ENCODE data around the gene DPY19L1. TPM values are rescaled to one million over a fixed set of nuclear protein-coding genes. Genes with fewer than 3 reads are reported as not detected.

The DPY19L1 gene
- total RNA-seq, 1 experiment from 2014 or later = 10.7 TPM

GRCh38 chr7:35019801-35020200, 17.5 kb downstream of the DPY19L1 start:
- no peak overlapping the region for H3K4me3 ChIP-seq (ENCODE audit: low read length)
- no peak overlapping the region for H3K4me2 ChIP-seq (ENCODE audit: low read length)
- H3K4me1 ChIP-seq (ENCODE audit: insufficient read depth, low read length) = peaks cover 10% of the 10 kb centered on the region
- H3F3A ChIP-seq (ENCODE audit: low read length, unreplicated experiment) = no peaks in the 10 kb centered on the region
- no peaks in the 10 kb centered on the region for H3K9me3 ChIP-seq (ENCODE audit: low read length)
- no peak for DNase-seq
- no peak for ATAC-seq
- intact Hi-C loops (cut with micrococcal nuclease) = no loop called here
- ChIA-PET CTCF (no interaction called here), POLR2A (ENCODE audit: unreplicated experiment) (interaction anchor here (0.5 kb wide), 1 partner anchor 28 kb away, joined by 3 read pairs; no protein-coding TSS in a partner anchor)
- H3K36me3 ChIP-seq (ENCODE audit: low read depth, low read length) = no peaks in the 10 kb centered on the region
- no peak overlapping the region for H3K9ac ChIP-seq (ENCODE audit: low read length)
- no peak overlapping the region for H2AFZ ChIP-seq (ENCODE audit: low read length)
- H3K27me3 ChIP-seq (ENCODE audit: low read length) = no peaks in the 10 kb centered on the region
- H3K79me2 ChIP-seq (ENCODE audit: low read length) = peaks cover 6% of the 10 kb centered on the region; the same call in 1 of the 2 replicates
- no peaks in the 10 kb centered on the region for H3K9me2 ChIP-seq (replicated peaks; ENCODE audit: low read length)
- no TSS peak for BruUV-seq (replicated peaks)
- H3K27ac ChIP-seq (ENCODE audit: low read length) = no peak overlapping the region
- no peak for TF ChIP-seq CTCF (conservative IDR thresholded peaks at IDR 0.05; ENCODE audit: low read depth, low read length)
- TF ChIP-seq EZH2phosphoT487 (IDR thresholded peaks at IDR 0.05; ENCODE audit: borderline replicate concordance, low read length) = no peak
- TF ChIP-seq EZH2 (IDR thresholded peaks at IDR 0.05; ENCODE audit: low read length, unreplicated experiment) = no peak
- H4K20me1 ChIP-seq (ENCODE audit: low read length) = no peaks in the 10 kb centered on the region

GRCh38 chr7:35019179-35019729, 18.0 kb downstream of the DPY19L1 start:
- no TSS peak for BruUV-seq (replicated peaks)

More at GRCh38 chr7:35019179-35019729, 18.0 kb downstream of the DPY19L1 start:
- H3K9me3 ChIP-seq (ENCODE audit: low read length) = no peaks in the 10 kb centered on the region
- ChIA-PET CTCF (interaction anchor here (0.6 kb wide), 1 partner anchor 32 kb away, joined by 3 read pairs; no protein-coding TSS in a partner anchor), POLR2A (ENCODE audit: unreplicated experiment) (interaction anchor here (0.5 kb wide), 1 partner anchor 27 kb away, joined by 3 read pairs; no protein-coding TSS in a partner anchor)
- DNase-seq = no peak
- no peaks in the 10 kb centered on the region for H3K36me3 ChIP-seq (ENCODE audit: low read depth, low read length)
- no peak overlapping the region for H3K4me3 ChIP-seq (ENCODE audit: low read length)
- no peak overlapping the region for H3K27ac ChIP-seq (ENCODE audit: low read length)
- H3K79me2 ChIP-seq (ENCODE audit: low read length) = 0 out of 2 replicates have a peak, but pooled peaks cover 2% of the 10 kb centered on the region
- no peak overlapping the region for H3K4me2 ChIP-seq (ENCODE audit: low read length)
- no peaks in the 10 kb centered on the region for H4K20me1 ChIP-seq (ENCODE audit: low read length)
- TF ChIP-seq EZH2phosphoT487 (IDR thresholded peaks at IDR 0.05; ENCODE audit: borderline replicate concordance, low read length) (no peak), EZH2 (IDR thresholded peaks at IDR 0.05; ENCODE audit: low read length, unreplicated experiment) (no peak), CTCF (conservative IDR thresholded peaks at IDR 0.05; ENCODE audit: low read depth, low read length) (no peak)
- H3K27me3 ChIP-seq (ENCODE audit: low read length) = no peaks in the 10 kb centered on the region
- intact Hi-C loops (cut with micrococcal nuclease) = no loop called here
- H3K4me1 ChIP-seq (ENCODE audit: insufficient read depth, low read length) = peaks cover 5% of the 10 kb centered on the region; the same call in 1 of the 2 replicates
- no peaks in the 10 kb centered on the region for H3F3A ChIP-seq (ENCODE audit: low read length, unreplicated experiment)
- no peaks in the 10 kb centered on the region for H3K9me2 ChIP-seq (replicated peaks; ENCODE audit: low read length)
- ATAC-seq = no peak
- H2AFZ ChIP-seq (ENCODE audit: low read length) = no peak overlapping the region
- H3K9ac ChIP-seq (ENCODE audit: low read length) = no peak overlapping the region
